GM19372 (cell line): ENCODE measurements around the gene SPATS2L.

ENCODE experiments used
- ATAC-seq: cut with Tn5 transposase; IDR thresholded peaks from one replicate; pipeline ENCODE4 v1.9.1; 2021; ENCODE audit warnings: mild to moderate bottlenecking, low read depth, moderate library complexity; ENCODE audit not compliant: unreplicated experiment

The SPATS2L gene

GRCh38 chr2:200306196-200306930 lies at the start of gene SPATS2L:
SPATS2L (plus strand) TSS chr2:200306693; CDS start chr2:200389245, 82,552 bp downstream.
- ATAC-seq = peak; percentile 54

GRCh38 chr2:200257570-200257969 lies 48.9 kb upstream of the SPATS2L start:
- ATAC-seq = no peak

GRCh38 chr2:200258081-200258480 lies 48.4 kb upstream of the SPATS2L start:
- no peak for ATAC-seq

GRCh38 chr2:200258881-200259576 lies 47.5 kb upstream of the SPATS2L start:
- no peak for ATAC-seq

GRCh38 chr2:200259577-200259957 lies 46.9 kb upstream of the SPATS2L start:
- ATAC-seq = no peak

GRCh38 chr2:200262047-200262446 lies 44.4 kb upstream of the SPATS2L start:
- no peak for ATAC-seq

- ATAC-seq = no peak
Observed at GRCh38 chr2:200263279-200263678, 43.2 kb upstream of the SPATS2L start.

GRCh38 chr2:200264631-200265030 lies 41.9 kb upstream of the SPATS2L start:
- ATAC-seq = no peak

GRCh38 chr2:200266406-200266805 lies 40.1 kb upstream of the SPATS2L start:
- no peak for ATAC-seq

GRCh38 chr2:200267350-200267749 lies 39.1 kb upstream of the SPATS2L start:
- ATAC-seq = no peak

GRCh38 chr2:200270732-200271131 lies 35.8 kb upstream of the SPATS2L start:
- no peak for ATAC-seq

GRCh38 chr2:200272320-200272719 lies 34.2 kb upstream of the SPATS2L start:
- ATAC-seq = no peak

- no peak for ATAC-seq
Observed at GRCh38 chr2:200274116-200275075, 32.1 kb upstream of the SPATS2L start.

GRCh38 chr2:200275295-200276013 lies 31.0 kb upstream of the SPATS2L start:
- ATAC-seq = no peak

GRCh38 chr2:200276472-200276871 lies 30.0 kb upstream of the SPATS2L start:
- no peak for ATAC-seq

GRCh38 chr2:200278694-200279316 lies 27.7 kb upstream of the SPATS2L start:
- ATAC-seq = no peak

- no peak for ATAC-seq
Observed at GRCh38 chr2:200279857-200280256, 26.6 kb upstream of the SPATS2L start.

- ATAC-seq = no peak
Observed at GRCh38 chr2:200286578-200286977, 19.9 kb upstream of the SPATS2L start.

GRCh38 chr2:200288670-200289429 lies 17.6 kb upstream of the SPATS2L start:
- no peak for ATAC-seq
